Hepatocyte (in vitro differentiated cells): Measurements from ENCODE around the gene CATSPER3. TPM values are rescaled to one million over a fixed set of nuclear protein-coding genes. Genes with fewer than 3 reads are reported as not detected.

Experiments
- DNase-seq: peaks from one replicate; pipeline ENCODE4 v3.0.0-alpha.2; 2016; ENCODE audit warnings: low spot score
- H2AFZ ChIP-seq: fragments of 200-600 bp; sonication (generic); 2 replicates; pipeline ENCODE4 v1.6.0; 2016; ENCODE audit warnings: antibody characterized with exemption, mild to moderate bottlenecking
- H3K27ac ChIP-seq: fragments of 200-600 bp; sonication (generic); 2 replicates; pipeline ENCODE4 v1.5.1; 2016; ENCODE audit warnings: mild to moderate bottlenecking
- H3K27me3 ChIP-seq: fragments of 200-600 bp; sonication (generic); 2 replicates; pipeline ENCODE4 v1.6.1; 2016
- H3K36me3 ChIP-seq: fragments of 200-600 bp; sonication (generic); replicated peaks from 2 replicates; pipeline ENCODE4 v1.5.1; 2016; ENCODE audit warnings: low read depth; ENCODE audit not compliant: insufficient read depth
- H3K4me1 ChIP-seq: fragments of 200-600 bp; sonication (generic); 2 replicates; pipeline ENCODE4 v1.5.1; 2016; ENCODE audit warnings: mild to moderate bottlenecking, moderate library complexity; ENCODE audit not compliant: insufficient read depth
- H3K4me2 ChIP-seq: fragments of 200-600 bp; sonication (generic); 2 replicates; pipeline ENCODE4 v1.6.0; 2016
- H3K4me3 ChIP-seq: fragments of 200-600 bp; sonication (generic); 2 replicates; pipeline ENCODE4 v1.5.1; 2016; ENCODE audit warnings: mild to moderate bottlenecking
- H3K79me2 ChIP-seq: fragments of 200-600 bp; sonication (generic); 2 replicates; pipeline ENCODE4 v1.6.0; 2017; ENCODE audit warnings: mild to moderate bottlenecking
- H3K9me2 ChIP-seq: fragments of 200-600 bp; sonication (generic); replicated peaks from 2 replicates; pipeline ENCODE4 v1.6.0; 2017; ENCODE audit warnings: mild to moderate bottlenecking; ENCODE audit not compliant: insufficient read depth
- H3K9me3 ChIP-seq: fragments of 200-600 bp; sonication (generic); 2 replicates; pipeline ENCODE4 v1.5.1; 2016; ENCODE audit warnings: low read depth, mild to moderate bottlenecking
- H4K20me1 ChIP-seq: fragments of 200-600 bp; sonication (generic); 2 replicates; pipeline ENCODE4 v1.6.0; 2016; ENCODE audit warnings: mild to moderate bottlenecking; ENCODE audit not compliant: insufficient read depth, poor library complexity, severe bottlenecking
- CTCF ChIP-seq: fragments of 200-600 bp; sonication (generic); IDR thresholded peaks from 2 replicates; pipeline ENCODE4 v1.5.1; 2016; ENCODE audit warnings: antibody characterized with exemption, mild to moderate bottlenecking; ENCODE audit not compliant: poor library complexity
- EZH2 ChIP-seq: fragments of 200-600 bp; sonication (generic); IDR thresholded peaks from 2 replicates; pipeline ENCODE4 v1.6.1; 2016; ENCODE audit warnings: antibody characterized with exemption, mild to moderate bottlenecking, borderline replicate concordance
- EZH2phosphoT487 ChIP-seq: fragments of 200-600 bp; sonication (generic); IDR thresholded peaks from one replicate; pipeline ENCODE4 v1.6.1; 2018; ENCODE audit warnings: antibody characterized with exemption, mild to moderate bottlenecking, low read depth, moderate library complexity; ENCODE audit not compliant: unreplicated experiment, severe bottlenecking
- WGBS: methylation state at CpG from one replicate; pipeline ENCODE4 v1.1.6; 2016; ENCODE audit warnings: low lambda C conversion rate; ENCODE audit errors: missing lambda C conversion rate; 5-methylcytosine and 5-hydroxymethylcytosine counted together
- polyA plus RNA-seq: library from polyadenylated mRNA; unstranded; fragments of >200 nt; fragmentation: Nextera tagmentation; extraction: Ambion mirVana; gene quantifications from 2 replicates; pipeline ENCODE4 v1.2.1, GENCODE V29; 2016
- total RNA-seq: library from RNA; depleted of rRNA; stranded (reverse); fragments of >200 nt; gene quantifications from 2 replicates; pipeline ENCODE4 v1.2.3, GENCODE V29; 2014

Gene CATSPER3
- total and polyA plus RNA-seq, 2 experiments from 2014 or later: 0.59 TPM; not detected in 1

GRCh38 chr5:135004376-135004775, 36.7 kb downstream of the CATSPER3 start:
- Histone ChIP-seq H3K79me2 (no peaks in the 10 kb centered on the region), H3K4me1 (no peaks in the 10 kb centered on the region), H3K4me3 (no peak overlapping the region), H2AFZ (no peak overlapping the region), H3K27ac (no peak overlapping the region), H3K4me2 (no peak overlapping the region), H3K9me3 (no peaks in the 10 kb centered on the region), H3K9me2 (no peaks in the 10 kb centered on the region), H4K20me1 (no peaks in the 10 kb centered on the region), H3K36me3 (no peaks in the 10 kb centered on the region), H3K27me3 (no peaks in the 10 kb centered on the region)
- no peak for TF ChIP-seq EZH2
- no peak for TF ChIP-seq CTCF
- no peak for TF ChIP-seq EZH2phosphoT487
- WGBS: 95% methylated on average over 3 of the region's 3 CpGs
- DNase-seq: no peak

GRCh38 chr5:135005076-135005475, 37.4 kb downstream of the CATSPER3 start:
- no peak overlapping the region for H3K27ac ChIP-seq
- H3K27me3 ChIP-seq: no peaks in the 10 kb centered on the region
- TF ChIP-seq EZH2phosphoT487 (no peak), EZH2 (no peak), CTCF (no peak)
- H3K36me3 ChIP-seq: no peaks in the 10 kb centered on the region
- no peaks in the 10 kb centered on the region for H4K20me1 ChIP-seq
- no peaks in the 10 kb centered on the region for H3K9me3 ChIP-seq
- no peaks in the 10 kb centered on the region for H3K9me2 ChIP-seq
- H2AFZ ChIP-seq: no peak overlapping the region
- no peak for DNase-seq
- H3K79me2 ChIP-seq: no peaks in the 10 kb centered on the region
- H3K4me3 ChIP-seq: no peak overlapping the region
- WGBS: 93% methylated on average over 3 of the region's 3 CpGs
- H3K4me2 ChIP-seq: no peak overlapping the region
- no peaks in the 10 kb centered on the region for H3K4me1 ChIP-seq

- no peak overlapping the region for H3K27ac ChIP-seq
- no peaks in the 10 kb centered on the region for H3K4me1 ChIP-seq
- no peaks in the 10 kb centered on the region for H3K9me2 ChIP-seq
- no peak overlapping the region for H3K4me3 ChIP-seq
- TF ChIP-seq CTCF: no peak
- TF ChIP-seq EZH2phosphoT487: no peak
- no peak for TF ChIP-seq EZH2
- H2AFZ ChIP-seq: no peak overlapping the region
- no peaks in the 10 kb centered on the region for H3K36me3 ChIP-seq
- no peak for DNase-seq
- WGBS: 94% methylated on average over 9 of the region's 9 CpGs
- H3K4me2 ChIP-seq: no peak overlapping the region
- no peaks in the 10 kb centered on the region for H3K79me2 ChIP-seq
- no peaks in the 10 kb centered on the region for H3K27me3 ChIP-seq
- H3K9me3 ChIP-seq: no peaks in the 10 kb centered on the region
- H4K20me1 ChIP-seq: no peaks in the 10 kb centered on the region
These were observed 39.6 kb downstream of the CATSPER3 start for GRCh38 chr5:135007305-135007704.

GRCh38 chr5:135007749-135008363, 40.1 kb downstream of the CATSPER3 start:
- H3K27ac ChIP-seq: no peak overlapping the region
- no peak for TF ChIP-seq EZH2phosphoT487
- TF ChIP-seq CTCF: no peak
- no peak for TF ChIP-seq EZH2
- no peaks in the 10 kb centered on the region for H3K4me1 ChIP-seq
- H3K27me3 ChIP-seq: no peaks in the 10 kb centered on the region
- no peaks in the 10 kb centered on the region for H3K36me3 ChIP-seq
- H3K9me3 ChIP-seq: no peaks in the 10 kb centered on the region
- H2AFZ ChIP-seq: no peak overlapping the region
- no peaks in the 10 kb centered on the region for H3K9me2 ChIP-seq
- H4K20me1 ChIP-seq: no peaks in the 10 kb centered on the region
- H3K79me2 ChIP-seq: no peaks in the 10 kb centered on the region
- no peak for DNase-seq
- no peak overlapping the region for H3K4me3 ChIP-seq
- no peak overlapping the region for H3K4me2 ChIP-seq
- WGBS: 76% methylated on average over 11 of the region's 11 CpGs
